CD4-positive, alpha-beta memory T cell (primary cell): Measurements from ENCODE around the gene ARFGAP2. TPM values are rescaled to one million over a fixed set of nuclear protein-coding genes. Genes with fewer than 3 reads are reported as not detected.

Experiments
- CTCF ChIA-PET: fragments of 350-600 bp; sonication (Branson Sonifier 250); formaldehyde crosslinking; loops from one replicate; lab custom pipeline; 2021; ENCODE audit warnings: inconsistent platforms; ENCODE audit not compliant: partially characterized antibody; lab: Charles Lee
- POLR2A ChIA-PET: fragments of 350-600 bp; sonication (Branson Sonifier 250); formaldehyde crosslinking; loops from one replicate; lab custom pipeline; 2021; ENCODE audit not compliant: partially characterized antibody; lab: Charles Lee
- DNase-seq, 5 donors: peaks; one replicate each; pipeline versions ENCODE4 v3.0.0 to v3.0.0-alpha.2; 2020 to 2022; ENCODE audit warnings: mixed read lengths in 1 of 5
- H3K27ac ChIP-seq: one replicate; pipeline ENCODE4 v1.7.0; 2013; ENCODE audit warnings: low read depth, low read length
- H3K27me3 ChIP-seq: 2 replicates; pipeline ENCODE4 v1.7.0; 2013; ENCODE audit warnings: mild to moderate bottlenecking, low read length, moderate library complexity; ENCODE audit not compliant: insufficient read depth
- H3K36me3 ChIP-seq: 2 replicates; pipeline ENCODE4 v1.7.0; 2013; ENCODE audit warnings: mild to moderate bottlenecking, low read length, moderate library complexity; ENCODE audit not compliant: insufficient read depth
- H3K4me1 ChIP-seq: 2 replicates; pipeline ENCODE4 v1.7.0; 2013; ENCODE audit warnings: mild to moderate bottlenecking, low read length, moderate library complexity; ENCODE audit not compliant: insufficient read depth
- H3K4me3 ChIP-seq, 2 donors: one replicate each; pipeline ENCODE4 v1.7.0; 2013; ENCODE audit warnings: low read length in 2 of 2, mild to moderate bottlenecking in 1 of 2
- H3K9me3 ChIP-seq, 2 donors: one replicate each; pipeline ENCODE4 v1.7.0; 2013; ENCODE audit warnings: low read length in 2 of 2, control low read depth in 1 of 2; ENCODE audit not compliant: control insufficient read depth in 1 of 2
- H3K27ac Mint-ChIP-seq, 7 donors: one replicate each; pipeline ENCODE4 v1.8.0; 2020 to 2021; ENCODE audit warnings: mixed read lengths in 7 of 7, mild to moderate bottlenecking in 6 of 7, inconsistent platforms in 3 of 7, moderate library complexity in 3 of 7
- H3K27me3 Mint-ChIP-seq, 2 donors: one replicate each; pipeline ENCODE4 v1.8.0; 2020 to 2021; ENCODE audit warnings: mixed read lengths in 2 of 2
- H3K36me3 Mint-ChIP-seq, 2 donors: one replicate each; pipeline ENCODE4 v1.8.0; 2020 to 2021; ENCODE audit warnings: mixed read lengths in 2 of 2, inconsistent platforms in 1 of 2, mild to moderate bottlenecking in 1 of 2
- H3K4me1 Mint-ChIP-seq, 4 donors: one replicate each; pipeline ENCODE4 v1.8.0; 2020 to 2021; ENCODE audit warnings: mixed read lengths in 4 of 4, mild to moderate bottlenecking in 1 of 4
- H3K4me3 Mint-ChIP-seq, 8 donors: one replicate each; pipeline ENCODE4 v1.8.0; 2020 to 2021; ENCODE audit warnings: mixed read lengths in 8 of 8, mild to moderate bottlenecking in 7 of 8, moderate library complexity in 6 of 8, inconsistent platforms in 3 of 8
- H3K9me3 Mint-ChIP-seq, 8 donors: one replicate each; pipeline ENCODE4 v1.8.0; 2020 to 2021; ENCODE audit warnings: mixed read lengths in 8 of 8, mild to moderate bottlenecking in 5 of 8, inconsistent platforms in 3 of 8, moderate library complexity in 1 of 8
- intact Hi-C: fragments of 100-400 bp; cut with micrococcal nuclease; formaldehyde crosslinking; loops from one replicate; pipeline ENCODE4 v1.15.1; 2023
- polyA plus RNA-seq, 2 donors: library from polyadenylated mRNA; unstranded; fragments of 300-500 nt; fragmentation: Illumina TruSeq; gene quantifications; one replicate each; pipeline ENCODE4 v1.2.3, GENCODE V29; 2021
- total RNA-seq, 2 experiments: library from RNA; stranded (reverse); gene quantifications; one replicate each; pipeline ENCODE4 v1.2.3, GENCODE V29; 2021

ARFGAP2 gene
- total and polyA plus RNA-seq, 4 experiments from 2014 or later: 88.6 to 142 (median 137) TPM

DNA sequence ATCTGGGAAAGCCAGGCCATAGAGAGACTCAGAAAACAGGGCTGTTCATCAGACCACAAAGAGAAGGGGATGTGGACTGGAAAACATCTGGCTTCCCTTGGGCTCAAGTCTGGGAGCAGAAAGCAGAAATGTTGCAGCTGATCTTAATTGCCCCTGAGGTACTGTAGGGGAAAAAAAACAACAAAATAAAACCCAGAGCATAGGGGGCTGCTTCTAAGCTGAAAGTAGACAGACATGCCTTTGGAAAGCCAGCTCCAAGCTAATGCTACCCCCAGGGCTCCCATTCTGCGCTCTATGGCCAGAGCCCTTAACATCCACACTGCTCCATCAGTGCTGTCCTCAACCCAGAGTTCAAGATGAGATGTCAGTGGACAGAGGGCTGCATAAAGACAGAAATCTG, 11.6 kb upstream of the ARFGAP2 start:
- no peak for DNase-seq
- no peaks in the 10 kb centered on the region for H3K36me3 ChIP-seq
- H3K9me3 ChIP-seq: no peaks in the 10 kb centered on the region
- peaks cover 11% of the 10 kb centered on the region for H3K27me3 ChIP-seq
- ChIA-PET POLR2A (interaction anchor here (1.3 to 2.7 kb wide), 3 partner anchors 10 to 46 kb away, joined by 4 to 22 read pairs (median 18); partner anchors contain the start of genes ARFGAP2 and DDB2), CTCF (interaction anchor here (1.3 to 1.8 kb wide), 3 partner anchors 10 to 224 kb away, joined by 3 to 10 read pairs (median 4); no protein-coding TSS in a partner anchor)
- intact Hi-C loops: no loop called here
- H3K27me3 Mint-ChIP-seq: peaks cover 8 to 11% of the 10 kb centered on the region in 2 donors
- H3K27ac Mint-ChIP-seq: no peak overlapping the region
- peaks cover 4 to 7% (median 5%) of the 10 kb centered on the region in 4 donors for H3K4me1 Mint-ChIP-seq
- H3K9me3 Mint-ChIP-seq: peaks cover 0 to 2% (median 0%) of the 10 kb centered on the region in 8 donors
- H3K4me3 ChIP-seq: no peak overlapping the region
- no peaks in the 10 kb centered on the region for H3K36me3 Mint-ChIP-seq
- no peak overlapping the region for H3K27ac ChIP-seq
- peaks cover 21% of the 10 kb centered on the region for H3K4me1 ChIP-seq
- H3K4me3 Mint-ChIP-seq: no peak overlapping the region

DNA sequence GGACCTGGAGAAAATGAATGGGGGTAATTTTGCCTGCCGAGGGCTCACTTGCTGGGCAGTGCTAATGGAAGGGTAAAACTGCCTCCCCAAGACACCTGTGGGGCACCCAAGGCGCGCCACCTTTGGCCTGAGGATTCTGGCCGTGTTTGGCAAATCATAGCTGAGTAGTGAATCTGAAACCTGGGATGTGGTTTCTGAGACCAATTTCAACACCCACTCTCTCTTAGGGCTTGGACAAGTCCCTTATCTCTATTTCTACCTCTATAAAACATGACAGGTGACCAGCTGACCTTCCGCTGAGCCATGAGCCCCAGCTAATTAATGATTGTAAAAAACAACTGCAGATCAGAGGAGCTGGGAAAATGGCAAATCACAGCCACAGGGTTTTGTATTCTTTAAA, 11.0 kb upstream of the ARFGAP2 start:
- DNase-seq: no peak
- Mint-ChIP-seq H3K27ac (peak overlapping the region in 1 of 7 donors; percentile 17), H3K4me3 (peak overlapping the region in 6 of 8 donors; percentile 15 to 84 (median 24)), H3K4me1 (peaks cover 4 to 7% (median 5%) of the 10 kb centered on the region in 4 donors), H3K36me3 (no peaks in the 10 kb centered on the region), H3K27me3 (peaks cover 7 to 11% of the 10 kb centered on the region in 2 donors), H3K9me3 (peaks cover 0 to 2% (median 0%) of the 10 kb centered on the region in 8 donors)
- no peaks in the 10 kb centered on the region for H3K36me3 ChIP-seq
- POLR2A ChIA-PET: interaction anchor here (0.8 to 2.7 kb wide), 6 partner anchors 10 to 238 kb away, joined by 3 to 22 read pairs (median 4); partner anchors contain the start of genes ACP2, ARFGAP2, DDB2 and PSMC3
- no peaks in the 10 kb centered on the region for H3K9me3 ChIP-seq
- intact Hi-C loops: loop anchor here (2.0 kb wide), 1 partner anchor 27 kb away; the partner anchor contains the start of gene DDB2
- CTCF ChIA-PET: interaction anchor here (1.2 to 1.9 kb wide), 5 partner anchors 10 to 225 kb away, joined by 3 to 10 read pairs (median 4); no protein-coding TSS in a partner anchor
- H3K27me3 ChIP-seq: peaks cover 11% of the 10 kb centered on the region
- peak overlapping the region in 1 of 2 donors; percentile 28 for H3K4me3 ChIP-seq
- peaks cover 21% of the 10 kb centered on the region for H3K4me1 ChIP-seq
- no peak overlapping the region for H3K27ac ChIP-seq

DNA sequence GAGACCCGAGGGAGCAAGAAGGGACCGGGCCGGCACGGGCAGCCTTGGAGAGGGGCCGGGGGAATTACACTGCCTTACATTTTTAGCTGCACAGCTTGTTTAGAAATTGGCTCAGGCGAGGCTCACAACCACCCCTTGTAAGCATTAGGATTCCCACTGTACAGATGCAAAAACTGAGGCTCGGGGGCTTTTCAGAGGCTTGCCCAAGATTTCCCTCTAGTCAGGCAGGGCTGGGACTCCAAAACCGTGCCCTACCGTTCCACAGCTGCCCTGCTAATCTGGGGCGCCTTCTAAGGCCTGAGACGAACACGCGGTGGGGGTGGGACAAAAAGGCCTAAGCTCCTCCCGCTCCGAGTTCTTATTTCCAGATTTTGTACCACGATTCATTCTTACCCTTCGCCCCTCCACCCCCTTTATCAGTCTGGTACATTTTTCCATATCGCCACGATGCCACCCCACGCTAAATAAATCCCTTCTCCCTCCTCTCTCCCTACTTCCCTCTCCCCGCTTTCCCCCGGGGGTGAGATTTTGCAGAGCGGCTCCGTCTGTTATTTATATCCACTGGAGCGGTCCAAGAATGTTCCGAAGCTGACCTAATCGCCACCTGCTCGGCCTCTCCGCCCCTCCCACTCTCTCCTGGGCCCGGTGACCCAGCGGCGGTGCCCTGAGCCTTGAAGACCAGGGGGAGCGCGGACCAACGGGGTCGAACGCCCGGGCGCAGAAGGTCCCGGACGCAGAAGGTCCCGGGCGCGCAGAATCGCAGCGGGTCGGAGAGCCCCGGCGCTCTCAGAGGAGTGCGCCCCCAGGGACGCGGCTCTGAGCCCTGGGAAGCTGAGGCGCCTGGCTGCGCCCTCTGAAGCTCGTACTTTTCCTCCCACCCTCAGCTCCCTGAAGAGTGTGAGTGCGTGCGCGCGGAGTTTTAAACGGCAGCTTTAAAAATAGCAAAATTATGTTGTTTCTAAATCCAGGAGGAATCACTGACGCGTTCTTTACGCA, 10.3 kb upstream of the ARFGAP2 start:
- H3K27me3 Mint-ChIP-seq: peaks cover 7 to 11% of the 10 kb centered on the region in 2 donors
- Histone ChIP-seq H3K36me3 (no peaks in the 10 kb centered on the region), H3K27me3 (peaks cover 11% of the 10 kb centered on the region), H3K27ac (no peak overlapping the region), H3K4me3 (peak overlapping the region; percentile 47 to 49), H3K9me3 (no peaks in the 10 kb centered on the region), H3K4me1 (peaks cover 21% of the 10 kb centered on the region)
- H3K36me3 Mint-ChIP-seq: no peaks in the 10 kb centered on the region
- POLR2A ChIA-PET: interaction anchor here (0.7 to 2.7 kb wide), 7 partner anchors 9 to 239 kb away, joined by 3 to 22 read pairs (median 4); partner anchors contain the start of genes ACP2, ARFGAP2, DDB2 and PSMC3
- DNase-seq: peak; percentile 35 to 52 (median 44)
- CTCF ChIA-PET: interaction anchor here (0.6 to 2.6 kb wide), 9 partner anchors 9 to 422 kb away, joined by 3 to 10 read pairs (median 3); partner anchors contain the start of gene DDB2
- H3K4me3 Mint-ChIP-seq: peak overlapping the region; percentile 71 to 88 (median 84)
- peak overlapping the region in 3 of 7 donors; percentile 15 to 61 (median 55) for H3K27ac Mint-ChIP-seq
- peaks cover 4 to 7% (median 5%) of the 10 kb centered on the region in 4 donors for H3K4me1 Mint-ChIP-seq
- intact Hi-C loops: loop anchor here (1.0 to 2.0 kb wide), 2 partner anchors 10 to 28 kb away; partner anchors contain the start of gene DDB2
- H3K9me3 Mint-ChIP-seq: peaks cover 0 to 2% (median 0%) of the 10 kb centered on the region in 8 donors

DNA sequence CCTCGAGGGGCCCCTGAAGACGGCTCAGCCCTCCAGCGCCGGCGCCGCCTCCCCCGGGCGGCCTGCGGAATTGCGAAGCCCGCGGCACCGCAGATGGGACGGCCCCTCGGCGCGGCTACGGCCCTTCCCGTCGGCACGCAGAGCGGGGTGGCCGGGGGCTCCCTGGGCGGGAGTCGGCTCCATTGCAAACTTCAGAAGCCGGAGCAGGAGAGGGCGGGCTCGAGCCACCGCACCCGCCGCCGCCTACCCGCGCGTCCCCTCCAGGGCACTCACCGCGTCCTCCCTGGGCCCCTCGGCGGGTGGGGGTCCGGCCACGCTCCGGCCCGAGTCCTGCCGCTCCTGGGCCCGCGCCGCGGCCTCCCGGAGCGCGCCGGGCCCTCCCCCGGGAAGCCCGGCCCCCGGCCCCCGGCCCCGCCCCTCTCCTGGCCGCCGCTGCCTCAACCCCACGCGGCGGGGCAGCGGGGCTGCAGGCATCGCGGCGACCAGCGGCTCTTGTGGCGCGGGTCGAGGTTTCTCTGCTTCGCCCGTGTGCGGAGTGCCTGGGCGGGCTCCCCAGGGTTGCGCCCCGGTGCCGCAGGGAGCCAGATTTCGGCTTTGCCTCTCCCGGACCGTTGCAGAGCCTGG, 9.5 kb upstream of the ARFGAP2 start, which contains the start of gene PACSIN3:
Gene PACSIN3 (minus strand): TSS at position 359 of the 624 bp plus-strand sequence. CDS start 3,707 bp downstream, outside the sequence.
- no peaks in the 10 kb centered on the region for H3K9me3 Mint-ChIP-seq
- Histone ChIP-seq H3K4me3 (peak within 1 kb of the TSS; percentile 47 to 49), H3K27me3 (peaks cover 11% of the 10 kb centered on the region), H3K27ac (no peak within 1 kb of the TSS), H3K9me3 (no peaks in the 10 kb centered on the region), H3K4me1 (peaks cover 21% of the 10 kb centered on the region), H3K36me3 (no peaks in the 10 kb centered on the region)
- H3K4me1 Mint-ChIP-seq: peaks cover 4 to 7% (median 5%) of the 10 kb centered on the region in 4 donors
- intact Hi-C loops: loop anchor here (1.0 to 2.0 kb wide), 2 partner anchors 9 to 29 kb away; partner anchors contain the start of gene DDB2
- H3K36me3 Mint-ChIP-seq: no peaks in the 10 kb centered on the region
- ChIA-PET CTCF (interaction anchor here (0.9 to 2.6 kb wide), 4 partner anchors 11 to 74 kb away, joined by 3 to 9 read pairs (median 6); partner anchors contain the start of gene DDB2), POLR2A (interaction anchor here (0.7 to 2.7 kb wide), 5 partner anchors 8 to 239 kb away, joined by 3 to 22 read pairs (median 4); partner anchors contain the start of genes ARFGAP2, DDB2 and PSMC3)
- peak within 1 kb of the TSS; percentile 71 to 88 (median 84) for H3K4me3 Mint-ChIP-seq
- peak; percentile 15 to 36 (median 24) for DNase-seq
- H3K27ac Mint-ChIP-seq: peak within 1 kb of the TSS in 3 of 7 donors; percentile 15 to 61 (median 55)
- H3K27me3 Mint-ChIP-seq: peaks cover 7 to 11% of the 10 kb centered on the region in 2 donors

DNA sequence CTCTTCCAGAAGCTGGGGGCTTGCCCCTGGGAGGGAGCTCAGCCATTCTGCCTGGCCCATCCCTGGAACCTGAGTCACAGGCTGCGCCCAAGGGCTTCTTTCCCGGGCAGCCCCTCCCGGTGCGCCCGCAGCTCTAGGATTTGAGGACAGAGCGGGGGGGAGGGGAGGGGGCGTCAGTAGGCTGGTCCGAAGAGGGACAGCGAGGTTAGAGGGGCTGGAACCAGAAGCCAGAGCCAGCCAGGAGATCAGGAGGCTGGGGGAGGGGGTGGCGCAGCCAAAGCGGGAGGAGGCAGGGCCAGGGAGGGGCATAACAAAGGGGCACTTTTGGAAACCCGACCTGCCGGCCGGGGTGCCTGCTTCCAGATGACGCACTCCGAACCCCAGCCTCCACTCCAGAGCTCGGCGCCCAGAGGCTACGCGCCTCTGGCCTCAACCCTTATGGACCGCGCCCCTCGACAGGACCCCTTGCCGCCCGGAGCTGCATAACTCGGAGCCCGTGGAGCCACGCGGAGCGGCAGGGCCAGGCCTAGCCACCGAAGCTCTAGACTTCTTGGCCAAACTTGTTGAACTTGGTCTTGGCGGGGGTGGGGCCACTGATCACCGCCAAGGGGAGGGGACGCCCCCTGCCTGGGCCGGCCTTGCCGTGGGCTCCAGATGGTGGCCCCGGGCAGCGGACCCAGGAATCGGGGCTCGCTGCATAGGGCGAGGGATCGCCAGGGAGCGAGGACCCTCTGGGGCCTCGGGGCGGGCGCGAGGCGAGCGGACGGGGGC, 8.8 kb upstream of the ARFGAP2 start:
- intact Hi-C loops: loop anchor here (1.0 to 2.0 kb wide), 2 partner anchors 8 to 29 kb away; partner anchors contain the start of gene DDB2

More for the DNA sequence above, 8.8 kb upstream of the ARFGAP2 start:
- Histone ChIP-seq H3K27ac (no peak overlapping the region), H3K4me3 (peak overlapping the region in 1 of 2 donors; percentile 27), H3K27me3 (peaks cover 11% of the 10 kb centered on the region), H3K4me1 (peaks cover 21% of the 10 kb centered on the region), H3K9me3 (no peaks in the 10 kb centered on the region), H3K36me3 (no peaks in the 10 kb centered on the region)
- peak in 1 of 5 donors; percentile 36 for DNase-seq
- no peaks in the 10 kb centered on the region for H3K36me3 Mint-ChIP-seq
- peak overlapping the region in 4 of 8 donors; percentile 21 to 58 (median 56) for H3K4me3 Mint-ChIP-seq
- H3K27me3 Mint-ChIP-seq: peaks cover 7 to 11% of the 10 kb centered on the region in 2 donors
- no peaks in the 10 kb centered on the region for H3K9me3 Mint-ChIP-seq
- H3K4me1 Mint-ChIP-seq: peaks cover 4 to 7% (median 5%) of the 10 kb centered on the region in 4 donors
- ChIA-PET POLR2A (interaction anchor here (0.6 to 1.1 kb wide), 4 partner anchors 30 to 78 kb away, joined by 3 to 4 read pairs (median 4); partner anchors contain the start of genes ACP2 and DDB2), CTCF (interaction anchor here (0.8 to 2.6 kb wide), 3 partner anchors 30 to 74 kb away, joined by 3 to 8 read pairs (median 3); partner anchors contain the start of gene DDB2)
- no peak overlapping the region for H3K27ac Mint-ChIP-seq
